ENCODE results near the gene WASHC4.

Gene WASHC4

DNA sequence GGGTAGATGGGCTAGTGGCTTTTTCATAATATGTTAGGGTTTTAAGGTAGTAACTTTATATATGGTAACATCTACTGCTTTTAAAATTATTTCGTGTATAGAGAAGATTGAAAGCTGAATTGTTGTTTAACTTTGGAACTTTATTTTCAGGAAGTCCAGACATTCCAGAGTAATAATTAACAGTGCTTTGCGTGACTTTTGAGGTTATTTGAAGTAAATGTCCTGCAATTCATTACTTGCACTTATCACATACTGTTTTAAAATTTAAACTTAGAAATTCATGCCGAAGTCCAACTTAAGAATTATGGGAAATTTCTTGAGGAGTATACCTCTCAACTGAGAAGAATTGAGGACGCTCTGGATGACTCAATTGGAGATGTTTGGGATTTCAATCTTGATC, 3.3 kb downstream of the WASHC4 start:
- H3K4me1 ChIP-seq (ENCODE audit: control insufficient read depth, insufficient read depth, low read length, poor library complexity, severe bottlenecking) = peaks cover 9% of the 10 kb centered on the region
- no peak overlapping the region for H3K4me3 ChIP-seq (ENCODE audit: insufficient read depth, low read depth, low read length, poor library complexity, severe bottlenecking)
- peaks cover 4% of the 10 kb centered on the region for H3K27me3 ChIP-seq (replicated peaks; ENCODE audit: control insufficient read depth, insufficient read depth, low read length, poor library complexity, severe bottlenecking)
- no peak overlapping the region for H3K27ac ChIP-seq (ENCODE audit: insufficient read depth, low read length, poor library complexity, severe bottlenecking)
- no peaks in the 10 kb centered on the region for H3K9me3 ChIP-seq (ENCODE audit: control insufficient read depth, low read length)
- H3K36me3 ChIP-seq (ENCODE audit: control insufficient read depth, insufficient read depth, low read length) = peaks cover 17% of the 10 kb centered on the region
- no peak for DNase-seq

DNA sequence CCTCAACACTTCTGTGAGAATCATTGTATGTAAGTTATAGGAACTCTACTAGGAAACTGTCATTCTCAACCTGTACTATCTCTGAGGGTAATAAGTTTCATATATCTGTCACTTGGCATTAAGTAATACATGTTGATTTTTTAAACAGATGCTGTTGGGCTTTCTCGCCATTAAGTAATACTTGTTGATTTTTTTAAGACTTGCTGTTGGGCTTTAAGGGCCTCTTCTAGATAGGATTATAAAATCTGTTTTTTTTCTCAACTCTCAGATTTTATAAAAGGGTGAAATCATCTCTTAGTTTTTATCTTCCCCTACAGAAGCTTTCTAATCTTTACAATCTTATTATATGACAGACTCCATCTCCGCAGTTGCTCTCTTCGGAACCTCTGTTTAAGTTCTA, 5.6 kb downstream of the WASHC4 start:
- peaks cover 31% of the 10 kb centered on the region for H3K36me3 ChIP-seq (ENCODE audit: control insufficient read depth, insufficient read depth, low read length)
- H3K27ac ChIP-seq (ENCODE audit: insufficient read depth, low read length, poor library complexity, severe bottlenecking) = no peak overlapping the region
- no peaks in the 10 kb centered on the region for H3K9me3 ChIP-seq (ENCODE audit: control insufficient read depth, low read length)
- no peaks in the 10 kb centered on the region for H3K27me3 ChIP-seq (replicated peaks; ENCODE audit: control insufficient read depth, insufficient read depth, low read length, poor library complexity, severe bottlenecking)
- H3K4me3 ChIP-seq (ENCODE audit: insufficient read depth, low read depth, low read length, poor library complexity, severe bottlenecking) = no peak overlapping the region
- peaks cover 9% of the 10 kb centered on the region for H3K4me1 ChIP-seq (ENCODE audit: control insufficient read depth, insufficient read depth, low read length, poor library complexity, severe bottlenecking)
- DNase-seq = no peak

DNA sequence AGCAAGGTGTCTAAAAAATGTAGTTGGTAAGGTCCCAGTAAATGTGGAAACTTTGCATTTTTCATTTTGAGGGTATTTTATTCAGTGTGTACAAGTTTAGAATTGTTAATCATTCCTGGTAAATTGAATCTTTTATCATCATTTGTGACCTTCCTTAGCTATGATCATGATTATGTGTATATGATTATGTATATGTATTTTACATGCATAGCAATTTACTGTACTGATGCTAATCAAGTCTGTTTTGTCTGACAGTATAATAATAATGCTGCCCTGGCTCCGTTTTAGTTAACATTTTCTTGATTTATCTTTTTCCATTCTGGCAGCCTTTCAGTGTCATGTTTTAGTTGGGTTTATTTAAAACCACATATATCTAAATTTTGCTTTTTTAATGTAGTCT, 9.4 kb downstream of the WASHC4 start:
- peaks cover 57% of the 10 kb centered on the region for H3K36me3 ChIP-seq (ENCODE audit: control insufficient read depth, insufficient read depth, low read length)

DNA sequence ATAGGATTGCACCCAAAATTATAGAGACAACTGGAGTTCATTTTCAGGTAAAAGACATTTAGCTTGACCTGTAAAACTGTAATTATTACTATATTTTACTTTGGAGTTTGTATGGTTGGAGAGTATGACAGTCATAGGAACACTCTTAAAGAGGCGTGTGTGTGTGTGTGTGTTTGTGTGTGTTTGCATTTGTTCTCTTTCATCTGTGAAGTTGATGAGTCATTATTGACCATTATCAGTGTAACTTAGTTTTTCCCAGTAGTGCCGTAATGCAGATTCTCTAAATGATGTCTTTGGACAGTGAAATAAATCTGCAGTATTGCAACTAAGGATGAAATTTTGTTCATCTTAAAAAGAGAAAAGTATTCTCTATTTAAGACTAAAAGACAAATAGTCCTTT, 13.0 kb downstream of the WASHC4 start:
- H3K36me3 ChIP-seq (ENCODE audit: control insufficient read depth, insufficient read depth, low read length) = peaks cover 75% of the 10 kb centered on the region

More for the DNA sequence above, 9.4 kb downstream of the WASHC4 start:
- Histone ChIP-seq H3K27me3 (replicated peaks; ENCODE audit: control insufficient read depth, insufficient read depth, low read length, poor library complexity, severe bottlenecking) (no peaks in the 10 kb centered on the region), H3K4me1 (ENCODE audit: control insufficient read depth, insufficient read depth, low read length, poor library complexity, severe bottlenecking) (no peaks in the 10 kb centered on the region), H3K9me3 (ENCODE audit: control insufficient read depth, low read length) (no peaks in the 10 kb centered on the region), H3K4me3 (ENCODE audit: insufficient read depth, low read depth, low read length, poor library complexity, severe bottlenecking) (no peak overlapping the region), H3K27ac (ENCODE audit: insufficient read depth, low read length, poor library complexity, severe bottlenecking) (no peak overlapping the region)
- DNase-seq = no peak

DNA sequence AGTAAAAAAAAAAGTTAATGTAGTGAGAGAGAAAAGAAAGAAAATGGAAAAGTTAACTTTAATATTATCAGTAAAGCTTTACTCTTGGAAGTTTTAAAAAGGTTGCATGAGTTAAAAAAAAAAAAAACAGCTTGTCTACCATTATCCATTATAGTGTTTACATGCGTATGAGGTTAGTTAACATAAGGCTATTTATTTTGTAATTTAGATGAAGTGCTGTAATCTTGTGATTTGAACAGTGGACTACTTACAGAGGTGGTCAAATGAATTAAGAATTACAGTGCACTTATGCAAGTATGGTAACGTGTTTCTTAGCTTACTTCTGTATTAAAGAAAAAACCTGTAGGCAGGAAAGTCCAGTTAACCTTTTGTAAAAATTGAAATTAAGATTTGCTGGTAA, 30.7 kb downstream of the WASHC4 start:
- H3K27me3 ChIP-seq (replicated peaks; ENCODE audit: control insufficient read depth, insufficient read depth, low read length, poor library complexity, severe bottlenecking) = no peaks in the 10 kb centered on the region
- H3K4me3 ChIP-seq (ENCODE audit: insufficient read depth, low read depth, low read length, poor library complexity, severe bottlenecking) = no peak overlapping the region
- H3K27ac ChIP-seq (ENCODE audit: insufficient read depth, low read length, poor library complexity, severe bottlenecking) = no peak overlapping the region
- no peaks in the 10 kb centered on the region for H3K4me1 ChIP-seq (ENCODE audit: control insufficient read depth, insufficient read depth, low read length, poor library complexity, severe bottlenecking)
- H3K9me3 ChIP-seq (ENCODE audit: control insufficient read depth, low read length) = no peaks in the 10 kb centered on the region
- H3K36me3 ChIP-seq (ENCODE audit: control insufficient read depth, insufficient read depth, low read length) = peaks cover 46% of the 10 kb centered on the region
- no peak for DNase-seq

More for the DNA sequence above, 13.0 kb downstream of the WASHC4 start:
- no peaks in the 10 kb centered on the region for H3K4me1 ChIP-seq (ENCODE audit: control insufficient read depth, insufficient read depth, low read length, poor library complexity, severe bottlenecking)
- no peak overlapping the region for H3K27ac ChIP-seq (ENCODE audit: insufficient read depth, low read length, poor library complexity, severe bottlenecking)
- DNase-seq = no peak
- no peaks in the 10 kb centered on the region for H3K27me3 ChIP-seq (replicated peaks; ENCODE audit: control insufficient read depth, insufficient read depth, low read length, poor library complexity, severe bottlenecking)
- H3K9me3 ChIP-seq (ENCODE audit: control insufficient read depth, low read length) = no peaks in the 10 kb centered on the region
- H3K4me3 ChIP-seq (ENCODE audit: insufficient read depth, low read depth, low read length, poor library complexity, severe bottlenecking) = no peak overlapping the region

DNA sequence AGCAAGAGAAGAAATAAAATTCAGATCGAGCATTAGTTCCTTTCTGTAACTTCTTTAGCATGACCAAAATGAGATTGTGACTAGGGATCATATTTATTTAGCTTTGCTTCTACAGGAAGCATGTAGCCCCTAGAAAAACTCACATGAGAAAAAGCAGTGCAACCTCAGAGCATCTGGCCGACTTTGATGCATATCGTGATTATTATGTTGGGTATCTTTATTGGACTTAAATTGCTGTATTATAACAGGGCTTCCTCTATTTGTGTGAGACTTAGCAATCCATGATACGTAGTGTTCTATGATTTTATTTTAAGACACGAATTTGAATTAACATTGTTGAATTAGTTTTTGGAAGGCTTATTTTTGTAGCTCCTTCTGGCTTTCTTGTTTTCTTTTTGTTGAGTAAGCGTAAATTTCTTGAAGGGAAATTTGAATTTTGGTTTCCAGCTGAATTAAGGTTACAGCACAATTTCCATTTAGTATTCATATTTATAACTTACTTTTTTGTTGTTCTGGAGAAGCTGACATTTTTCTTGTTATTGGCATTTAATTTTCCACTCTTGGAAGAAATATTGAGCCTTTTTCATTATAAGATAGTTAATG, 33.9 kb downstream of the WASHC4 start:
- Histone ChIP-seq H3K9me3 (ENCODE audit: control insufficient read depth, low read length) (no peaks in the 10 kb centered on the region), H3K4me3 (ENCODE audit: insufficient read depth, low read depth, low read length, poor library complexity, severe bottlenecking) (no peak overlapping the region), H3K27ac (ENCODE audit: insufficient read depth, low read length, poor library complexity, severe bottlenecking) (no peak overlapping the region), H3K27me3 (replicated peaks; ENCODE audit: control insufficient read depth, insufficient read depth, low read length, poor library complexity, severe bottlenecking) (no peaks in the 10 kb centered on the region), H3K4me1 (ENCODE audit: control insufficient read depth, insufficient read depth, low read length, poor library complexity, severe bottlenecking) (no peaks in the 10 kb centered on the region), H3K36me3 (ENCODE audit: control insufficient read depth, insufficient read depth, low read length) (peaks cover 43% of the 10 kb centered on the region)
- no peak for DNase-seq

DNA sequence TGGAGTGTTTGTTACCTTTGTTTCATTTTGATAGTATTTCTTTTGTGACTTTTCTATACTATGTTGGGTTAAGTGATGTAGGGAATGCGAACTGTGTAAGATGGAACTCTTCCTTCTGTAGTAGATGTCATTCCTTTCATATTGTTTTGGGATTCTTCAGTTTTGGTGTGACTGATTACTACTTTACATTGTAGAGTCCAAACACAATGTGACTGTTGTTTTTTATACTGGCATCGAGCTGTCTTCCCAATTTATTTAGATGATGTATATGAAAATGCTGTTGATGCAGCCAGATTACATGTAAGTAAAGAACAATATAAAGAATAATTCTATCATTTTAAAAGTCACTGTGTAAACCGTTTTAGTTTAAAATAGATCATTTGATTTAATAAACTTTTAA, 34.7 kb downstream of the WASHC4 start:
- Histone ChIP-seq H3K27me3 (replicated peaks; ENCODE audit: control insufficient read depth, insufficient read depth, low read length, poor library complexity, severe bottlenecking) (no peaks in the 10 kb centered on the region), H3K27ac (ENCODE audit: insufficient read depth, low read length, poor library complexity, severe bottlenecking) (no peak overlapping the region), H3K4me1 (ENCODE audit: control insufficient read depth, insufficient read depth, low read length, poor library complexity, severe bottlenecking) (no peaks in the 10 kb centered on the region), H3K4me3 (ENCODE audit: insufficient read depth, low read depth, low read length, poor library complexity, severe bottlenecking) (no peak overlapping the region), H3K9me3 (ENCODE audit: control insufficient read depth, low read length) (no peaks in the 10 kb centered on the region), H3K36me3 (ENCODE audit: control insufficient read depth, insufficient read depth, low read length) (peaks cover 44% of the 10 kb centered on the region)
- DNase-seq = no peak

DNA sequence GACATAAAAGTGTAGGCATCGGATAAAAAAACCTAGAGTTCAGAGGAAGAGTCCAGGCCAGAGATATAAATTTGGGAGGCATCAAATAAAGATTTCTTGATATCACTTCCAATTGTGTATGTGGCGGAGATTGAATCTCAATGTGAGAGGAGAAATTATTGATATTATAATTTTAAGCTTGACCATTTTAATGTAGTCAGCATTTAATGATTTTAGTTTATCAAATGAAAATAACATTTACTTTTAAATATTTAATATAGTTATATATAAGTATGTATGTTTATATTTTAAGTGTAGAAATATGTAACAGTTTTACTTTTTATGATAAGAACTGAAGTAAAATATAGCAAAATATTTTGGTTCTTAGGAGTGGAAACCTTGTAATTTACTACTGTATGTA, 48.7 kb downstream of the WASHC4 start:
- H3K4me3 ChIP-seq (ENCODE audit: insufficient read depth, low read depth, low read length, poor library complexity, severe bottlenecking) = no peak overlapping the region
- no peak overlapping the region for H3K27ac ChIP-seq (ENCODE audit: insufficient read depth, low read length, poor library complexity, severe bottlenecking)
- H3K9me3 ChIP-seq (ENCODE audit: control insufficient read depth, low read length) = no peaks in the 10 kb centered on the region
- H3K36me3 ChIP-seq (ENCODE audit: control insufficient read depth, insufficient read depth, low read length) = peaks cover 48% of the 10 kb centered on the region
- H3K4me1 ChIP-seq (ENCODE audit: control insufficient read depth, insufficient read depth, low read length, poor library complexity, severe bottlenecking) = no peaks in the 10 kb centered on the region
- no peaks in the 10 kb centered on the region for H3K27me3 ChIP-seq (replicated peaks; ENCODE audit: control insufficient read depth, insufficient read depth, low read length, poor library complexity, severe bottlenecking)
- DNase-seq = no peak

DNA sequence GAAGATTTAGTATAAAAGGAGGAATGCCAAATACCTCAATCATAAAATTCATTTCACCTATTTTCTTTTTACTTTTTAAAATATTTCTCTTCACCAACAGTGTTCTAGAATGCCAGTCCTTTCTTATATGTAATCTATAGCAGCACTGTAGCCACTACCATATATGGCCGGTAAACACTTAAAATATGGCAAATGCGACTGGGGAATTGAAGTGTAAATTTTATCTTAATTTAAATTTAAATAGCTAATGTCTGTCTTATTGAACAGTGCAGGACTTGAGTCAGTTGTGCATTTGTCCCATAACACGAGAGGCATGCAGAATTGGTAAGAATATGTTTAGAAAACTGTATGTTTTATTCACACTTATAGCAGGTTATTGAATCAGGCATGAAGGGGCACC, 50.1 kb downstream of the WASHC4 start:
- no peaks in the 10 kb centered on the region for H3K4me1 ChIP-seq (ENCODE audit: control insufficient read depth, insufficient read depth, low read length, poor library complexity, severe bottlenecking)

DNA sequence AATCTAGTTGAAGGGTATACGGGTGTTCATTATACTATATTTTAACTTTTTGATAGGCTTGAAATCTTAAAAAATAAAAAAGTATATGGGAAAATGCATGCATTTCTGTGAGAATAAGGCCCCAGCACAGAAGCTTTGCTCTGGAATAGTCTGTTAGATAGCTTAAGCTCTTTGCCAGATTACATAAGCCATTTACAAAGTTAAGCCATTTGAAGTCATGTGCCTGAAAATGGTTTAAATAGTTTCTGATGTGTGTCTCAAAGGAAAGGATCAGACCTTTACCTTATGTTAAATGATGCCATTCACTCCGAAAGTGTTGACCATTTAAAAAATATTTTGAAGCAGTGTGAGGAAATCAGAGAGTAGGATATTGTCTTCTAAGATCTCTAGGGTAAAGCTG, 51.3 kb downstream of the WASHC4 start:
- Histone ChIP-seq H3K27ac (ENCODE audit: insufficient read depth, low read length, poor library complexity, severe bottlenecking) (no peak overlapping the region), H3K4me3 (ENCODE audit: insufficient read depth, low read depth, low read length, poor library complexity, severe bottlenecking) (no peak overlapping the region), H3K27me3 (replicated peaks; ENCODE audit: control insufficient read depth, insufficient read depth, low read length, poor library complexity, severe bottlenecking) (no peaks in the 10 kb centered on the region), H3K9me3 (ENCODE audit: control insufficient read depth, low read length) (no peaks in the 10 kb centered on the region), H3K4me1 (ENCODE audit: control insufficient read depth, insufficient read depth, low read length, poor library complexity, severe bottlenecking) (no peaks in the 10 kb centered on the region), H3K36me3 (ENCODE audit: control insufficient read depth, insufficient read depth, low read length) (peaks cover 52% of the 10 kb centered on the region)
- no peak for DNase-seq

More for the DNA sequence above, 50.1 kb downstream of the WASHC4 start:
- no peak overlapping the region for H3K4me3 ChIP-seq (ENCODE audit: insufficient read depth, low read depth, low read length, poor library complexity, severe bottlenecking)
- H3K36me3 ChIP-seq (ENCODE audit: control insufficient read depth, insufficient read depth, low read length) = peaks cover 47% of the 10 kb centered on the region
- no peaks in the 10 kb centered on the region for H3K9me3 ChIP-seq (ENCODE audit: control insufficient read depth, low read length)
- H3K27me3 ChIP-seq (replicated peaks; ENCODE audit: control insufficient read depth, insufficient read depth, low read length, poor library complexity, severe bottlenecking) = no peaks in the 10 kb centered on the region
- no peak for DNase-seq
- no peak overlapping the region for H3K27ac ChIP-seq (ENCODE audit: insufficient read depth, low read length, poor library complexity, severe bottlenecking)
